ENCODE results near the gene MTCL3.

Gene MTCL3

GRCh38 chr6:127477658-127478057, 41.5 kb downstream of the MTCL3 start:
- Histone ChIP-seq H3K4me2 (ENCODE audit: low read depth, low read length) (no peak overlapping the region), H3K9me3 (ENCODE audit: low read length) (no peaks in the 10 kb centered on the region), H4K20me1 (ENCODE audit: insufficient read depth, low read length) (no peaks in the 10 kb centered on the region), H3K36me3 (replicated peaks in 1 of 2; ENCODE audit: control insufficient read depth in 1 of 2, insufficient read depth in 2 of 2, low read length in 2 of 2) (no peaks in the 10 kb centered on the region), H3K27me3 (ENCODE audit: control insufficient read depth in 1 of 2, insufficient read depth in 2 of 2, low read length in 2 of 2) (no peaks in the 10 kb centered on the region), H2AFZ (ENCODE audit: low read length) (no peak overlapping the region), H3K27ac (ENCODE audit: extremely low read length, insufficient read depth, low read length) (no peak overlapping the region), H3K4me3 (replicated peaks in 1 of 3; ENCODE audit: insufficient read depth in 1 of 3, low read depth in 2 of 3, low read length in 3 of 3) (no peak overlapping the region), H3K79me2 (ENCODE audit: insufficient read depth, low read length) (no peaks in the 10 kb centered on the region), H3K4me1 (ENCODE audit: insufficient read depth, low read length) (no peaks in the 10 kb centered on the region), H3K9ac (ENCODE audit: insufficient read depth, low read depth, low read length) (no peak overlapping the region)
- ChIA-PET POLR2A (no interaction called here), CTCF (ENCODE audit: low intra/inter-chr PET ratio, low total read pairs) (no interaction called here)
- intact Hi-C loops (cut with micrococcal nuclease; ENCODE audit: unreplicated experiment) = no loop called here
- in situ Hi-C loops (cut with HindIII; ENCODE audit: extremely low pct_ligation_motif_present, low pct_unique_long_range_greater_than_20kb) = no loop called here
- WGBS (ENCODE audit: low lambda C conversion rate) = 4% methylated on average over 1 of the region's 1 CpG
- FAIRE-seq = no peak
- peak; percentile 81 for ATAC-seq
- DNase-seq (ENCODE audit: low spot score) = no peak
- BruUV-seq (replicated peaks) = no TSS peak
- TF ChIP-seq ZNF558 (CRISPR knock-in tag; IDR thresholded peaks at IDR 0.05; ENCODE audit: borderline replicate concordance) (no peak), NFYC (CRISPR knock-in tag; IDR thresholded peaks at IDR 0.05) (no peak), SKIL (CRISPR knock-in tag; IDR thresholded peaks at IDR 0.05; ENCODE audit: borderline replicate concordance) (no peak), NBN (conservative IDR thresholded peaks at IDR 0.05) (no peak), PAX8 (CRISPR knock-in tag; IDR thresholded peaks at IDR 0.05; ENCODE audit: borderline replicate concordance) (no peak), ISL2 (CRISPR knock-in tag; IDR thresholded peaks at IDR 0.05) (no peak), CERS6 (CRISPR knock-in tag; IDR thresholded peaks at IDR 0.05) (no peak), CSRNP2 (CRISPR knock-in tag; conservative IDR thresholded peaks at IDR 0.05; ENCODE audit: low read depth) (no peak), RBM39 (IDR thresholded peaks at IDR 0.05; ENCODE audit: low read depth, low read length, poor library complexity, severe bottlenecking) (no peak), TRIM22 (IDR thresholded peaks at IDR 0.05) (no peak), FOXC1 (CRISPR knock-in tag; IDR thresholded peaks at IDR 0.05; ENCODE audit: borderline replicate concordance) (no peak), ZFP37 (CRISPR knock-in tag; IDR thresholded peaks at IDR 0.05; ENCODE audit: borderline replicate concordance) (no peak)

Data from HepG2 (cell line).